ENCODE measurements around the gene HEATR5A.

The HEATR5A gene

DNA sequence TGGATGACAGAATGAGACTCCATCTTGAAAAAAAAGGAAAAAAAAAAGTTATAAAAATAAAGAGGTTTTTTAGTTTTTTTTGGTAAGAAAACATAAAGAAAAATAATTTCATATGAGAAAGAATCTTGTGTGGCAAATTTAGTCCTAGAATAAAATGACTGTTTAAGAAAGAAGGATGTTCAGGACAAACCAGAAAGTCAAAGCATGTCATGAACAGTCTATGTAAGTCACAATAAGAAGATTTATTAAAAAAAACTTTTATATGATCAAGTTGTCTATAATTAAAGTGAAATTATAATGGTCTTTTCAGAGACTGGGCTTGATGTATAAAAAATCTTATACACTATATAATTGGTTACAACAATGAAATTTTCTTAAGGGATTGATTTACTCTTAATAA lies 144.6 kb downstream of the HEATR5A start:
- Histone ChIP-seq H3K27me3 (ENCODE audit: low read depth, low read length) (no peaks in the 10 kb centered on the region), H3K9ac (ENCODE audit: low read length) (no peak overlapping the region), H3K79me2 (ENCODE audit: low read length) (no peaks in the 10 kb centered on the region), H3K4me1 (ENCODE audit: low read length) (no peaks in the 10 kb centered on the region), H3K36me3 (replicated peaks; ENCODE audit: low read depth, low read length) (peaks cover 4% of the 10 kb centered on the region), H3K27ac (ENCODE audit: low read length) (no peak overlapping the region), H3K4me2 (ENCODE audit: low read length) (no peak overlapping the region), H3K4me3 (ENCODE audit: low read length) (no peak overlapping the region), H3K9me3 (ENCODE audit: insufficient read depth, low read length) (peaks cover 10% of the 10 kb centered on the region), H2AFZ (ENCODE audit: low read depth, low read length) (no peak overlapping the region), H4K20me1 (ENCODE audit: insufficient read depth, low read length) (no peaks in the 10 kb centered on the region)
- TF ChIP-seq, protein P1, sequence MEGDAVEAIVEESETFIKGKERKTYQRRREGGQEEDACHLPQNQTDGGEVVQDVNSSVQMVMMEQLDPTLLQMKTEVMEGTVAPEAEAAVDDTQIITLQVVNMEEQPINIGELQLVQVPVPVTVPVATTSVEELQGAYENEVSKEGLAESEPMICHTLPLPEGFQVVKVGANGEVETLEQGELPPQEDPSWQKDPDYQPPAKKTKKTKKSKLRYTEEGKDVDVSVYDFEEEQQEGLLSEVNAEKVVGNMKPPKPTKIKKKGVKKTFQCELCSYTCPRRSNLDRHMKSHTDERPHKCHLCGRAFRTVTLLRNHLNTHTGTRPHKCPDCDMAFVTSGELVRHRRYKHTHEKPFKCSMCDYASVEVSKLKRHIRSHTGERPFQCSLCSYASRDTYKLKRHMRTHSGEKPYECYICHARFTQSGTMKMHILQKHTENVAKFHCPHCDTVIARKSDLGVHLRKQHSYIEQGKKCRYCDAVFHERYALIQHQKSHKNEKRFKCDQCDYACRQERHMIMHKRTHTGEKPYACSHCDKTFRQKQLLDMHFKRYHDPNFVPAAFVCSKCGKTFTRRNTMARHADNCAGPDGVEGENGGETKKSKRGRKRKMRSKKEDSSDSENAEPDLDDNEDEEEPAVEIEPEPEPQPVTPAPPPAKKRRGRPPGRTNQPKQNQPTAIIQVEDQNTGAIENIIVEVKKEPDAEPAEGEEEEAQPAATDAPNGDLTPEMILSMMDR (IDR thresholded peaks at IDR 0.05; ENCODE audit: low read depth, low read length), result no peak
- no peak for TF ChIP-seq EZH2phosphoT487 (IDR thresholded peaks at IDR 0.05; ENCODE audit: low read depth)

GRCh38 chr14:31271648-31272047 lies 148.7 kb downstream of the HEATR5A start:
- H3K9ac ChIP-seq (ENCODE audit: low read length), result no peak overlapping the region
- H3K4me1 ChIP-seq (ENCODE audit: low read length), result no peaks in the 10 kb centered on the region
- no peaks in the 10 kb centered on the region for H3K79me2 ChIP-seq (ENCODE audit: low read length)
- H3K27ac ChIP-seq (ENCODE audit: low read length), result no peak overlapping the region
- TF ChIP-seq, protein P1 (IDR thresholded peaks at IDR 0.05; ENCODE audit: low read depth, low read length), result no peak
- TF ChIP-seq EZH2phosphoT487 (IDR thresholded peaks at IDR 0.05; ENCODE audit: low read depth), result no peak
- H4K20me1 ChIP-seq (ENCODE audit: insufficient read depth, low read length), result no peaks in the 10 kb centered on the region
- H3K27me3 ChIP-seq (ENCODE audit: low read depth, low read length), result no peaks in the 10 kb centered on the region
- no peaks in the 10 kb centered on the region for H3K36me3 ChIP-seq (replicated peaks; ENCODE audit: low read depth, low read length)
- no peak overlapping the region for H3K4me2 ChIP-seq (ENCODE audit: low read length)
- no peak overlapping the region for H2AFZ ChIP-seq (ENCODE audit: low read depth, low read length)
- no peak overlapping the region for H3K4me3 ChIP-seq (ENCODE audit: low read length)
- peaks cover 10% of the 10 kb centered on the region for H3K9me3 ChIP-seq (ENCODE audit: insufficient read depth, low read length)

GRCh38 chr14:31270196-31270772 lies 150.1 kb downstream of the HEATR5A start:
- H3K27me3 ChIP-seq (ENCODE audit: low read depth, low read length), result no peaks in the 10 kb centered on the region
- no peak for TF ChIP-seq EZH2phosphoT487 (IDR thresholded peaks at IDR 0.05; ENCODE audit: low read depth)
- TF ChIP-seq, protein P1 (IDR thresholded peaks at IDR 0.05; ENCODE audit: low read depth, low read length), result peak; percentile 21
- H3K4me3 ChIP-seq (ENCODE audit: low read length), result no peak overlapping the region
- no peaks in the 10 kb centered on the region for H3K79me2 ChIP-seq (ENCODE audit: low read length)
- H3K9ac ChIP-seq (ENCODE audit: low read length), result no peak overlapping the region
- no peak overlapping the region for H3K27ac ChIP-seq (ENCODE audit: low read length)
- H4K20me1 ChIP-seq (ENCODE audit: insufficient read depth, low read length), result no peaks in the 10 kb centered on the region
- H3K9me3 ChIP-seq (ENCODE audit: insufficient read depth, low read length), result peaks cover 10% of the 10 kb centered on the region
- no peaks in the 10 kb centered on the region for H3K4me1 ChIP-seq (ENCODE audit: low read length)
- H3K36me3 ChIP-seq (replicated peaks; ENCODE audit: low read depth, low read length), result no peaks in the 10 kb centered on the region
- H3K4me2 ChIP-seq (ENCODE audit: low read length), result no peak overlapping the region
- no peak overlapping the region for H2AFZ ChIP-seq (ENCODE audit: low read depth, low read length)

GRCh38 chr14:31269634-31270195 lies 150.6 kb downstream of the HEATR5A start:
- Histone ChIP-seq H3K9ac (ENCODE audit: low read length) (no peak overlapping the region), H3K79me2 (ENCODE audit: low read length) (no peaks in the 10 kb centered on the region), H3K4me2 (ENCODE audit: low read length) (no peak overlapping the region), H3K27ac (ENCODE audit: low read length) (no peak overlapping the region), H3K27me3 (ENCODE audit: low read depth, low read length) (no peaks in the 10 kb centered on the region), H4K20me1 (ENCODE audit: insufficient read depth, low read length) (no peaks in the 10 kb centered on the region), H3K36me3 (replicated peaks; ENCODE audit: low read depth, low read length) (no peaks in the 10 kb centered on the region), H3K4me1 (ENCODE audit: low read length) (no peaks in the 10 kb centered on the region), H3K4me3 (ENCODE audit: low read length) (no peak overlapping the region), H2AFZ (ENCODE audit: low read depth, low read length) (no peak overlapping the region), H3K9me3 (ENCODE audit: insufficient read depth, low read length) (peaks cover 10% of the 10 kb centered on the region)
- no peak for TF ChIP-seq EZH2phosphoT487 (IDR thresholded peaks at IDR 0.05; ENCODE audit: low read depth)
- TF ChIP-seq, protein P1 (IDR thresholded peaks at IDR 0.05; ENCODE audit: low read depth, low read length), result no peak

All from OCI-LY3 (cell line).